ENCODE results near the gene SOCS2. TPM values are rescaled to one million over a fixed set of nuclear protein-coding genes. Genes with fewer than 3 reads are reported as not detected.

Gene SOCS2
- total and polyA plus RNA-seq, 2 of the 13 experiments (the other 11 are each of a cell fraction or from before 2014, with no cell fraction given) = 0.62 to 1.5 TPM

- FAIRE-seq = no peak
- no peak overlapping the region for H3K4me2 ChIP-seq (ENCODE audit: low read depth, low read length)
- H3K4me3 ChIP-seq (replicated peaks in 1 of 3; ENCODE audit: insufficient read depth in 1 of 3, low read depth in 2 of 3, low read length in 3 of 3) = no peak overlapping the region
- H2AFZ ChIP-seq (ENCODE audit: low read length) = no peak overlapping the region
- H3K4me1 ChIP-seq (ENCODE audit: insufficient read depth, low read length) = no peaks in the 10 kb centered on the region
- no peaks in the 10 kb centered on the region for H3K9me3 ChIP-seq (ENCODE audit: low read length)
- no peaks in the 10 kb centered on the region for H3K79me2 ChIP-seq (ENCODE audit: insufficient read depth, low read length)
- H3K36me3 ChIP-seq (replicated peaks in 1 of 2; ENCODE audit: control insufficient read depth in 1 of 2, insufficient read depth in 2 of 2, low read length in 2 of 2) = no peaks in the 10 kb centered on the region
- intact Hi-C loops (cut with micrococcal nuclease; ENCODE audit: unreplicated experiment) = no loop called here
- DNase-seq (ENCODE audit: low spot score) = no peak
- POLR2A ChIA-PET = interaction anchor here (1.2 kb wide), 1 partner anchor 79 kb away, joined by 3 read pairs; no protein-coding TSS in a partner anchor
- H3K9ac ChIP-seq (ENCODE audit: insufficient read depth, low read depth, low read length) = no peak overlapping the region
- BruUV-seq (replicated peaks) = no TSS peak
- in situ Hi-C loops (cut with HindIII; ENCODE audit: extremely low pct_ligation_motif_present, low pct_unique_long_range_greater_than_20kb) = no loop called here
- CTCF ChIA-PET (ENCODE audit: low intra/inter-chr PET ratio, low total read pairs) = no interaction called here
- H3K27ac ChIP-seq (ENCODE audit: extremely low read length, insufficient read depth, low read length) = no peak overlapping the region
- H4K20me1 ChIP-seq (ENCODE audit: insufficient read depth, low read length) = no peaks in the 10 kb centered on the region
- no peak for ATAC-seq
- TF ChIP-seq RFXAP (CRISPR knock-in tag; IDR thresholded peaks at IDR 0.05; ENCODE audit: borderline replicate concordance) = no peak
- no peak for TF ChIP-seq ZNF414 (CRISPR knock-in tag; IDR thresholded peaks at IDR 0.05)
- TF ChIP-seq HMG20A (CRISPR knock-in tag; IDR thresholded peaks at IDR 0.05; ENCODE audit: borderline replicate concordance) = no peak
- TF ChIP-seq KLF16 (CRISPR knock-in tag; IDR thresholded peaks at IDR 0.05) = no peak
- no peak for TF ChIP-seq ETV5 (CRISPR knock-in tag; IDR thresholded peaks at IDR 0.05; ENCODE audit: borderline replicate concordance)
- no peak for TF ChIP-seq ZNF761 (CRISPR knock-in tag; conservative IDR thresholded peaks at IDR 0.05)
- no peak for TF ChIP-seq KDM6A (CRISPR knock-in tag; IDR thresholded peaks at IDR 0.05; ENCODE audit: low read depth)
- no peak for TF ChIP-seq SALL2 (CRISPR knock-in tag; IDR thresholded peaks at IDR 0.05)
- no peak for TF ChIP-seq PITX1 (CRISPR knock-in tag; IDR thresholded peaks at IDR 0.05)
- TF ChIP-seq ZNF3 (CRISPR knock-in tag; IDR thresholded peaks at IDR 0.05) = no peak
- no peak for TF ChIP-seq ZBTB34 (CRISPR knock-in tag; IDR thresholded peaks at IDR 0.05)
- TF ChIP-seq FOXK2 (IDR thresholded peaks at IDR 0.05) = no peak
- TF ChIP-seq TFDP2 (CRISPR knock-in tag; IDR thresholded peaks at IDR 0.05) = no peak
- TF ChIP-seq ELF1 (CRISPR knock-in tag; IDR thresholded peaks at IDR 0.05) = no peak
- TF ChIP-seq ZNF883 (CRISPR knock-in tag; IDR thresholded peaks at IDR 0.05; ENCODE audit: not compliant biosample characterization) = no peak
- TF ChIP-seq ZNF230 (CRISPR knock-in tag; IDR thresholded peaks at IDR 0.05) = no peak
- no peak for TF ChIP-seq ZFX (CRISPR knock-in tag; IDR thresholded peaks at IDR 0.05; ENCODE audit: low read depth)
- WGBS (ENCODE audit: low lambda C conversion rate) = 55% methylated on average over 2 of the region's 2 CpGs
- peaks cover 0 to 14% of the 10 kb centered on the region in 2 experiments; a peak in 3 of 5 replicates for H3K27me3 ChIP-seq (ENCODE audit: control insufficient read depth in 1 of 2, insufficient read depth in 2 of 2, low read length in 2 of 2)
Measured at GRCh38 chr12:93597608-93598007, 25.1 kb downstream of the SOCS2 start.
